NCI-H1105 (cell line): ENCODE data around the gene ZFAND6.
A peak's percentile ranks its signal among the peaks of the same experiment; 100 is the strongest.

Experiments
- DNase-seq: peaks from one replicate; lab custom pipeline; 2025; lab: John Stamatoyannopoulos, UW

The ZFAND6 gene

GRCh38 chr15:80169768-80170357 lies 110.4 kb downstream of the ZFAND6 start:
- no peak for DNase-seq

DNA sequence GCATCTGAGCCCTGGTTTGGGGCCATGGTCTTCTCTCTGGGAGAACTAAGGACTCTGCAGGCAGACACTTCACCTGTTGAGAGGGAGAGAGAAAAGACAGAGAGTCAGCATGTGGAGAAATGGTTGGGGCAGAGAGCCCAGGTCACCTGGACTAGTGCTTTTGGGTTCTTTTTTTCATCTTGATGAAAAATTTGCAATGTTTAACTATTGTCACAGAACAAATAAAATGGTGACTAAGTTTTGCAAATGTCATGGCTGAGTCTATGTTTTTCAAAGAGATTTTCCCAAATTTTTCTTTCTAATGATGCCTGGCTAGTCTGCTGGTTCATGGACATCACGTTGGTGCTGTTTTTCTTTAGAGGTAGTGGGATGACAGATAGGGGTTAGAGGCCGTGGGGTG lies 111.1 kb downstream of the ZFAND6 start:
- DNase-seq: no peak

GRCh38 chr15:80171787-80172186 lies 112.3 kb downstream of the ZFAND6 start:
- DNase-seq: no peak

- DNase-seq: no peak
Observed at GRCh38 chr15:80172401-80172800, 112.9 kb downstream of the ZFAND6 start.

GRCh38 chr15:80173022-80173759 lies 113.7 kb downstream of the ZFAND6 start:
- DNase-seq: peak; percentile 27

DNA sequence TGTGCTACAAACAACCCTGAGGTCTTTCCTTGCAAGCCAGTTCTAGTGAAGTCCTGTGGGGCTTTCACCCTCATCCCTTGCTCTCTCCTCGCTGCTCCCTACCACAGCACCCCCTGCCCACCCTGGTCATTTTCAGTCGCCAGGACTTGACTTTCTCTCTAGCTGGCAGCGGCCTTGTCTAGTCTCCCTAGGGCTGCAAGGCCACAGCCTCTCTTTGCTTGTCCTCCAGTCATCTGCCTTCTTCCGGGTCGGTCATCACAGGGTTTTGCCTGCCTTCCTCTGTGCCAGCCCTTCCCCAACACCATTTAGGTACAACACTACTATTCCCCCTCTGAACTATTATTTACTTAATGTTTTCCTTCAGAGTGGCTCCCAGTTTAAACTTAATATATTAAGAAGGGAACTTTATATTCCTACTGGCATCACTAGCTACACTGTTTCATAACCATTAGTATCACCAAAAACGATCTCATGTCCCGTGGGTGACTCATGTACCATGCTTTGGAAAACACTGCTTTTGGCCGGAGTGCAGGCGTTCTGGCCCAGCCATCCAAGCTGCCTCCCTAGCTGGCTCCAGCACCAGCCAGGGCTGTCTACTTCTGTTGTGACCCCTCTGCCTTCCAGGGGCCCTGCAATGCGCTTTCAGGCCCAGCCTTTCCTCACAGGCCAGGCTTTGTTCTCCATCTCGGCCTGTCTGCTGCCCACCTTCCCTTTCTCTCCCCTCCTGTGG lies 114.7 kb downstream of the ZFAND6 start:
- no peak for DNase-seq

- no peak for DNase-seq
Observed at GRCh38 chr15:80175436-80175835, 116.0 kb downstream of the ZFAND6 start.

GRCh38 chr15:80176443-80176842 lies 117.0 kb downstream of the ZFAND6 start:
- DNase-seq: no peak

DNA sequence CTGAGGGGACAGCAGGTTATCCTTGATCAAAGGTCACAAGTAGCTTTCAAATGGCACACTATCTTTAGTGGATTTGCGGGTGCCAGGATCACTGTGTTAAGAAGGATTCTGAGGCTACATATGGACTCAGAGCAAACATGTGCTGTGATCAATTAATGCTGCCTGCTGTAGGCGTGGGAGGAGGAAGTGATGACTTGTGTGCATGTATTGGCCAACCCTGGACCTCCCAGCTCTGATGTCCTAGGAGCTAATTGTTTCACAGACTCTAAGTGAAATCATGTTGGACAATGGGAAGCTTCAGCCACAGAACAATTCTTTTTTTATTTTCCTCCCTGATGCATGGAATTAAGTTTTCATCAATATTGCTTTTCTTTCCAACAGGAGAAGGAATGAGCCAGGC lies 117.7 kb downstream of the ZFAND6 start:
- DNase-seq: no peak

DNA sequence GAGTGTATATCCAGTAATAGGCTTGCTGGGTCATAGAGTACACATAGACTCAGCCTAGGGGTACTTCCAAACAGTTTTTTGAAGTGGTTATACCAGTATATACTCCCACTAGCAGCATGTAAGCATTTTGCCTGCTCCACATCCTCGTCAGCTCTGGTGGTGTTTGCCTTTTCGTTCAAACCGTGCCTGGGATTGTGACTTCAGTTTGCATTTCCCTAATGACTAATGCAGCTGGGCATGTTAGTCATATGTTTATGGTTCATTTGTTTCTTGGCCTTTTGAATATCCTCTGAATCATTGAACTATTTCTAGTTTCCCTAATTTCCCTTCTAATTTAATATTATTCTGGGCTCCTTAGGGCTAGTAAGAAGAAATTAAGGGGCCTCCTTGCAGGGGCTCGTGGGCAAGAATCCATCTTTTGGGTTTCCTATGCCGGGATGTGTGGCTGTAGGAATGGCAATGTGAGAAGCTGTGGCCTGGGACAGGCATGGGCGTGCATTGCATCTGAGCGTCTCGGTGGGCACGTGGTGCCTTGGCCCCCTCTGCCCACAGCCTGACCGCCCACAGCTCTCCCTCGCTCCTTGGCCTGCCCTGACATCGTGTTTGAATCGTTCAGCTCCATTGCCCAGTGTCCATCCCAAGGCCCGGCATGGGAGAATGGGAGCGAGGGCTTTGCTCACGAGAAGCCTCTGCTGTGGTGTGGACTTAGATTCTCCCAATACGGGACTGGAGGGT lies 119.7 kb downstream of the ZFAND6 start:
- no peak for DNase-seq

GRCh38 chr15:80179935-80180334 lies 120.5 kb downstream of the ZFAND6 start:
- DNase-seq: no peak

- DNase-seq: no peak
Observed at GRCh38 chr15:80180468-80180867, 121.0 kb downstream of the ZFAND6 start.

DNA sequence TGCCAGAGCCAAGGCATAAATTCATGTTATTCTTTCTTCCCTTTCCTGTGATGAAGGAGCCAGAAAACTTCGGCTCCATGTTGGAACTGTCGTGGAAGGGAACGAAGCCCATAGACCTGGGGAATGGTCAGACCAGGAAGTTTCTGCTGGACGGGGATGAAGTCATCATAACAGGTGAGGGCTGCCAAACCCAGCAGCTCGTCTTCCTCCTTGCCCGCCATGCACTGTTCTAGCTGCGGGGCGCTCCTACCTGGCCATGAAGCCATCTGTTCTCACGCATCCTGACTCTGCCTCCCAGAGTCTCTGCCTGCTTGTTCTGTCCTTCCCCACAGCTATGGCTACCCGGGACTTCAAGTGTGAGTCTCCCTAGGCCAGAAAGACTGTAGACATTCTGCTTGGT lies 121.5 kb downstream of the ZFAND6 start:
- DNase-seq: no peak

DNA sequence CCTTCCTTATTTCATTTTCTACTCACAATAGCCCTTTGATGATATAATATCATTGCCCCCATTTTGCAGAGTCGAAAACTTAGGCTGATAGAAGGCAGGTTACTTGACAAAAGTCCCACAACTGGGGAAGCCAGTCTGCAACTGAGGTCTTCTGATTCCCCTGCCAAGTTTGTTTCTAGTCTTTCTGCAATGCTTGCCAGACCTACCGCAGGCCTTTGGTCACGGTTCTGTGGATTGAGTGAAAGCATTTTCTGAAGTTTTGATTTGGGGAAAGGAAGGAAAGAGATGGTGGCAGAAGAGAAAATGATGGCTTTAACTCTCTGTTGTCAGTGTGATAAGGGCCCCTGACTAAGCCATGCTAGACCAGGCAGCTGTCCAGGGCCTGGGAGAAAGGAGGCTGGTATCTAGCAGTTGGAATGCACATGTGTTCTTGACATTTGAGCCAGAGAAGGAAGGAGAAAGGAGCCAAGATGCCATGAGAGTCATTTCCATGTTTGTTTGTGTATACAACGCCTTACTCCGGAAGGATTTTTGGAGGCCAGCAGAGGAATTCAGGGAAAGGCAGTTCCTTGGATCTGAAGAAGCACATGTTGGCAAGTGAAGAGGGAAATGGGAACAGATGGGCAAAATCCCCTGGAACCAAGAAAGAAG lies 123.3 kb downstream of the ZFAND6 start:
- no peak for DNase-seq

GRCh38 chr15:80183306-80183705 lies 123.8 kb downstream of the ZFAND6 start:
- no peak for DNase-seq

GRCh38 chr15:80183886-80184285 lies 124.4 kb downstream of the ZFAND6 start:
- no peak for DNase-seq

DNA sequence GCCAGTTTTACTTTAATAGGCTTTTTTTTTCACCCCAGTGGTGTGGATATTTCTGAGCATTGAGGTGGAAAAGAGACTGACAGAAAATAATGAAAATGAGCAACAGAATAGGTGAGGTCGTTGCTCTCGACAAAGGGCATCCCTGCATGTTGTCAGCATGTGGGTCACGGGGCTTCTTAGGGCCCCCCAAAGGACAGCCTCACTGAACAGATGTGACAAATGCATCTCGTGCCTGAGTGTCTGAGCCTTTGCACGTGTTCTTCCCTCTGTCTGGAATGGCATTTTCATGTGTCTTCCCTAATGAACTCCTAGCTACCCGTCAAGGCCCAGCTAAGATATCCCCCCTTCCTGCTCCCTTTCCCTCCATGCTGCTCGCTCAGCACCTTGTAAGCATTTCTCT lies 125.1 kb downstream of the ZFAND6 start:
- DNase-seq: no peak

- DNase-seq: no peak
Observed at GRCh38 chr15:80185152-80185551, 125.7 kb downstream of the ZFAND6 start.

GRCh38 chr15:80186066-80186465 lies 126.6 kb downstream of the ZFAND6 start:
- no peak for DNase-seq

- no peak for DNase-seq
Observed at GRCh38 chr15:80186597-80186996, 127.1 kb downstream of the ZFAND6 start.
